ENCODE measurements around the gene THAP7. TPM values are rescaled to one million over a fixed set of nuclear protein-coding genes. Genes with fewer than 3 reads are reported as not detected.

THAP7 gene
- total and polyA plus RNA-seq, 9 donors, result 7.8 to 54.9 (median 39.3) TPM

- no peaks in the 10 kb centered on the region for H3K9me3 ChIP-seq
- no peaks in the 10 kb centered on the region for H3K36me3 ChIP-seq
- peaks cover 6% of the 10 kb centered on the region for H3K4me1 ChIP-seq (ENCODE audit: insufficient read depth)
- TF ChIP-seq POLR2A (IDR thresholded peaks at IDR 0.05) (no peak), EP300 (IDR thresholded peaks at IDR 0.05) (no peak), CTCF (IDR thresholded peaks at IDR 0.05) (no peak)
- H3K27me3 ChIP-seq, result no peaks in the 10 kb centered on the region
- peak overlapping the region; percentile 40 for H3K4me3 ChIP-seq
- DNase-seq, result no peak
- WGBS, 3 donors, result 8 to 9% (median 9%) methylated on average over 21 to 24 of the region's 24 CpGs
- intact Hi-C loops (cut with DNase I), result loop anchor here in 1 of 4 donors (10.0 kb wide), 1 partner anchor 149 kb away; no protein-coding TSS in a partner anchor
- H3K27ac ChIP-seq, result peak overlapping the region; percentile 51 to 83
Measured at GRCh38 chr22:21013657-21014201, 11.8 kb upstream of the THAP7 start.

DNA sequence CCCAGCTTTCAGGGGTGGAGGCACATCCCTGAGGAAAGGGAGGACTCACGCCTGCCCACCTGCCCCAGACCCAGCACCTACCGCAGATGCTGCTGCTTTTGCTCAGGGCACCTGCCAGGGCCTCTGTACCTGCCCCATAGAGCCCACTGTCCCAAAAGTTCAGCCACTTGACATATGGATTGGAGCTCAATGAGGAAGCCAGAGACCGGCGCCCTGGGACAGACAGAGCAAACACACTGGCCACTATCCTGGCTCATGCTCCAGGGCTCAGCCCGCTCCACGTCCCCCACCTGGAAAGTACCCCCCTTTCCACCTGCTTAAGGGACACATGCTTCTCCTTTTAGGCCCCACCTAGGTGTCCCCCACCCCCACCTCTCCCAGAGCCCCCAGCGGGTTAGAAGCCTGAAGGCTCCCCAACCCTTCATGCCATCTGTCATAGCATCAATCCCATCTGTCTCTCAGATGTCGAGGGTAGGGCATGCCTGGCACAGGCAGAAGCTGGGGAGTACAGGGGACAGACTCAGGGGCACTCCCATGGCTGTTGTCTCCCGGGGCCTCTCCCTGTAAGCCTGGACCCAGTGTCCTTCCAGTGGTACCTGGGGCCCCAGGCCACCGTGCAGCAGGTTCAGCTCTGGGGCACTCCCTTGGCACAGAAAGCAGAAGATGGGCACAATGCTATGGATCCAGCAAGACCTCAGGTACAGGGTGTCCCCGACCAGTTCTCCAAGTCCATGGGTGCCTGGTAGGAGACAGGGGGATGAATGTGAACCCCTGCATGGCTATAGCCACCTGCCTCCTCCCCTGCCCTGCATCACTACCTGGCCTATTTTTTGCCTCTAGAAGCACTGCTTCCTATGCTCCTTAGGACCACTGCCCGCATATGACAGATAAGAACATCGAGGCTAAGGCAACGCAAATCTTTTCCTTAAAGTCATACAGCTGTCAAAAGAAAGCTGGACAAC, 10.8 kb upstream of the THAP7 start:
- DNase-seq, result peak in 1 of 5 donors; percentile 16
- Histone ChIP-seq H3K4me3 (no peak overlapping the region), H3K27me3 (no peaks in the 10 kb centered on the region), H3K4me1 (ENCODE audit: insufficient read depth) (peaks cover 6% of the 10 kb centered on the region), H3K9me3 (no peaks in the 10 kb centered on the region), H3K27ac (no peak overlapping the region), H3K36me3 (no peaks in the 10 kb centered on the region)
- WGBS, 3 donors, result 75 to 81% (median 78%) methylated on average over 14 of the region's 14 CpGs
- TF ChIP-seq CTCF (IDR thresholded peaks at IDR 0.05) (no peak), EP300 (IDR thresholded peaks at IDR 0.05) (no peak), POLR2A (IDR thresholded peaks at IDR 0.05) (no peak)
- intact Hi-C loops (cut with DNase I), result loop anchor here in 1 of 4 donors (10.0 kb wide), 1 partner anchor 148 kb away; no protein-coding TSS in a partner anchor

DNA sequence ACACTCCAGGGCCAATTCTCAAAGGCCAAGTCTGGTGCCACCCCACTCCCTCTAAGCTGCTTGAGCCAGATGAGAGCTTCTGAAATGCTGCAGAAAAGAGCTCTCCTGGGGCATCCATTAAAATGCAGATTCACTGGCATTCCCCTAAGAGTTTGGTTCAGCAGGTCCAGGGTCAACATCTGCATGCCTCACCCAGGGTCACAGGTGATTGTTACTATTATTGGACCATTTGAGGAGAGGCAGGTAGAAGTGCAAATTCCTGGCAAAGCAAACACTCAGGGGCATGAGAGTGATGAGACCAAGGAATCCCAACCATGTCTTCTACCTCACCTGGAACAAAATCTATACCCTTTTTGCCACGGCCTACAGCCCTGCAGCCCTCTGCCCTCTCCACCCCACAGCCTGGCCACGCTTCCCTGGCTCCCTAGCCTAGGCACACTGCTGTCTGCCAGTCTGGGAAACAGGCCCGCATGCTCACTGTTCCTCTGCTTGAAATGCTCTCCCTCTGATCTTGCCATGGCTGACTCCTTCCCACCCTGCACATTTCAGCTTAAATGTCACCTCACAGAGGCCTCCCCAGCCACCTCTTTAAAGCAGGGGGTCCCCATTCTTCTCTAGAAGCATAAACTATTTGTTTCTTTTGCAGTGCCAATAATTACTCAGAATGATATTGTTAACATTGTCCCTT, 8.7 kb upstream of the THAP7 start:
- no peaks in the 10 kb centered on the region for H3K27me3 ChIP-seq
- WGBS, 3 donors, result 93 to 96% (median 95%) methylated on average over 3 of the region's 3 CpGs
- TF ChIP-seq EP300 (IDR thresholded peaks at IDR 0.05) (no peak), POLR2A (IDR thresholded peaks at IDR 0.05) (no peak), CTCF (IDR thresholded peaks at IDR 0.05) (no peak)
- H3K9me3 ChIP-seq, result no peaks in the 10 kb centered on the region
- peaks cover 4% of the 10 kb centered on the region for H3K4me1 ChIP-seq (ENCODE audit: insufficient read depth)
- H3K4me3 ChIP-seq, result no peak overlapping the region
- intact Hi-C loops (cut with DNase I), result loop anchor here in 1 of 4 donors (10.0 kb wide), 1 partner anchor 146 kb away; no protein-coding TSS in a partner anchor
- DNase-seq, result no peak
- H3K27ac ChIP-seq, result no peak overlapping the region
- H3K36me3 ChIP-seq, result no peaks in the 10 kb centered on the region
